Activated effector memory CD4-positive, alpha-beta T cell treated with anti-CD3 and anti-CD28 coated beads, Interleukin-2, amount 50 U/mL, for 16 hours (primary cell): ENCODE data around the gene C19orf85.

ENCODE experiments used
- DNase-seq: peaks from one replicate; pipeline ENCODE4 v3.0.0-alpha.2; 2020

C19orf85 gene

DNA sequence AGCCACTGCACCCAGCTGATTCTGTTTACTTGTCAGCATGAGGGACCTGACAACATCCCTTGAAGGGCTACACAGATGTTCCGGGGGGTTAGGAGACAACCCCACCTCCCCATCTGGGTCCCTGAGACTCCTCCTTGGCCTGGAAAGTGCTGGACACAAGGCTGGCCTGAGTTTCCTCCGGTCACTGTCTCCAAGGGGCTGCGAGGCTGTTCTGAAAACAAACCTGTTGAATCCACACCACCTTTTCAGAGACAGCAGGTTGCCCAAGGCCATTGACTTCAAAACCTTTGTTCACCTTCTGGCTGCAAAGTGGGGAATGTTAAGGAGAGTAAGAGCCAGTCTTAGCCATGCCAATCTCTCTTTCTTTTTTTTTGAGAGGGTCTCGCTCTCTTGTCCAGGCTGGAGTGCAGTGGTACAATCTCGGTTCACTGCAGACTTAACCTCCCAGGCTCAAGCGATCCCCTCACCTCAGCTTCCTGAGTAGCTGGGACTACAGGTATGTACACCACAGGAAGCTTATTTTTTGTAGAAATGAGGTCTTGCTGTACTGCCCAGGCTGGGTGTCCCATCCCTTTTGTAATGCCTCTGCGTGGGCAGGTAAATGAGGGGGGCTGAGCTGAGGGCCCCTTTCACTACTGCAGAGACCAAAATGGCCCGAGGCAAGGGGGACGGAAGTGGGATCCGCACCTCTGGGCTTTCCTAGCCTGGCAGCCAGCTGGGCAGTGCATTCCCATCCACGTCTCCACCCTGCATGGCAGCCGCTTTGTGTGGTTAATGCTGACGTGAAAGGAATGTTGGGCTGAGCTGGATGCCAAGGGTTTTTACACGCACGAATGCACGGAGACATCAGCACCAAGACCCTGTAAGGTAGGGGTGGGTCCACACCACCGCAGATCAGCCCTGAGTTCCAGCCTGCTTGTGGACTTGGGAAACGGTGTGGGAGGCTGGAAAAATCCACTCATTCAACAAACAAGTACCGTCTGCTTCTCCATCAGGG is 10.0 kb upstream of the C19orf85 start:
- no peak for DNase-seq

DNA sequence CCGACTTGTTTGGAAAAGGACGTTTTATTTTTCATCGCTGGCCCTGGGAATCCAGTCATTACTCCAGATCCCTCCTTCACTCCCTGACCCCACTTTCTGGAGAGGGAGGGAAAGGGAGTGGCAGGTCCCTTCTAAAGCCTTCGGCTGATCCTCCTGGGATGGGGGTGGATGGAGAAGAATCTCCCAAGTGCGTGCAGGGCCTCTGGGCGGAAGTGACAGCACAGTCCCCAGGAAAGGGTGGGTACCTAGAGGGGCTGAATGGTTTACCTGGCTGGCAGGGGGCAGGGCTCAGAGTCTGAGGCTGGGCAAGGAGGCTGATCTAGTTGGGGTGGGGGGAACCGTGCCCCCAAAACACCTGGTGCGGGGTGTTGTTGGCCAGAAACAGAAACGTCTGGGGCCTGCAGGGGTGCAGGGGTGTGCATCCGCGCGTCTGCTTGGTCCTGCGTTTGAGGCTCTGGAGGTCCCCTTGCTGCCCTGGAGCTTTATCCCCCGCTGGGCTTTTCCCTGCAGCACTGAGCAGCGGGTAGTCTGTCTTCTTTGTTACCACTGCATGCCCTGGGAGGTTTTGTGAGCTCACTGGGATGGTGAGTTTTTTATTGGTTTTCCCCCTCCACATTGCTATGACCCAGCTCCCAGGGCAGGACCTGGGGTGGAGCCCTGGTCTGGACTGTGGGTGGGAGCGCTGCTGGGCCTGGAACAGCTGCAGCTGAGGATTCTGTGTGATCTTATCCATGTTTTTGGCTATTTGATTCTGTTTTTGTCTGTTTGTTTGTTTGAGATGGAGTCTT is 8.9 kb upstream of the C19orf85 start:
- no peak for DNase-seq

DNA sequence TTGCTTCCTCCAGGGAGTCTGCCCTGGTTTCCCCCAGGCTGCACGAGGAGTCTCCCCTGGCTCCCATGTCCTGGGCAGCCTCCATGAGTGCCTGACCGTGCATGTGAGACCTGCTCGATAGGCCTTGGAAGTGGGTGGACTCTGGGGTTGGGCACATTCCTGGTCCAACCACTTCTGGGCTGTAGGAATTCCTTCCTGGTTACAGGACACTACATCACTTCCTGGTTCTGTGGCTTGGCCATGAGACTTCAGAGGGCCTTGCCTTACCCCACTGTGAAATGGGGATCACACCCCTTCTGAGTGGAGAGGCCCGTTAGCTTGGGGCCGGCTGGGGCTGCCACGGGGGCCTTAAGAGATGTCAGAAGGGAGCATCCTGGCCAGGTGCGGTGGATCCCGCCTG is 7.9 kb upstream of the C19orf85 start:
- no peak for DNase-seq

DNA sequence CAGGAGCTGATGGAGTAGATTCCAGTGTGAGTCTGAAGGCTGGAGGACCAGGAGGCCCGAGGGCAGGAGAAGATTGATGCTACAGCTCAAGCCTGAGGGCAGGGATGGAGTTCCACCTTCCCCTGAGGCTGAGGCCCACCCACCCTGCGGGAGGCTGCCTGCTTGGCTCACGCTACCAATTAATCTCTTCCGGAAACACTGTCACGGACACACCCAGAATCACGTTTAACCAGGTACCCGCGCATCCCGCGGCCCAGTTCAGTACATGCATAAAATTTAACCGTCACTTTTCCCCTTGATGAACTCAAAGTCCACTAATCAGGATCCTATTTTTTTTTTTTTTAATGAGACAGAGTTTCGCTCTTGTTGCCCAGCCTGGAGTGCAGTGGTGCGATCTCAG is 6.7 kb upstream of the C19orf85 start:
- DNase-seq: no peak

DNA sequence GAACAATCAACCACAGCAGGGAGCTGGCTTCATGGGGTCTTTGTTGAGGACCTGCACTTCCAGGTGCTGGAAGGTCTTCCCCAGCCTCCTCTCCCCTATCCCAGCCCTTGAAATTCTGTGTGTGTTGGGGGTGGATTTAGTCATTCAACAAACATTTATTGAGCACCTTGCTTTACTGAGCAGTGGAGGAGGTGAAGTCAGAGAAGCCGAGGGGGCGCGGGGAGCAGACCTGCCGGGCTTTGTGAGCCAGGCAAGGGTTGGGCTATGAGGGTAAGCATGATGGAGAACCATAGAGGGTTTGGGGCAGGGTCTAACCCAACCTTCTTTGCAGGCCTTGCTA is 3.5 kb upstream of the C19orf85 start:
- DNase-seq: no peak

DNA sequence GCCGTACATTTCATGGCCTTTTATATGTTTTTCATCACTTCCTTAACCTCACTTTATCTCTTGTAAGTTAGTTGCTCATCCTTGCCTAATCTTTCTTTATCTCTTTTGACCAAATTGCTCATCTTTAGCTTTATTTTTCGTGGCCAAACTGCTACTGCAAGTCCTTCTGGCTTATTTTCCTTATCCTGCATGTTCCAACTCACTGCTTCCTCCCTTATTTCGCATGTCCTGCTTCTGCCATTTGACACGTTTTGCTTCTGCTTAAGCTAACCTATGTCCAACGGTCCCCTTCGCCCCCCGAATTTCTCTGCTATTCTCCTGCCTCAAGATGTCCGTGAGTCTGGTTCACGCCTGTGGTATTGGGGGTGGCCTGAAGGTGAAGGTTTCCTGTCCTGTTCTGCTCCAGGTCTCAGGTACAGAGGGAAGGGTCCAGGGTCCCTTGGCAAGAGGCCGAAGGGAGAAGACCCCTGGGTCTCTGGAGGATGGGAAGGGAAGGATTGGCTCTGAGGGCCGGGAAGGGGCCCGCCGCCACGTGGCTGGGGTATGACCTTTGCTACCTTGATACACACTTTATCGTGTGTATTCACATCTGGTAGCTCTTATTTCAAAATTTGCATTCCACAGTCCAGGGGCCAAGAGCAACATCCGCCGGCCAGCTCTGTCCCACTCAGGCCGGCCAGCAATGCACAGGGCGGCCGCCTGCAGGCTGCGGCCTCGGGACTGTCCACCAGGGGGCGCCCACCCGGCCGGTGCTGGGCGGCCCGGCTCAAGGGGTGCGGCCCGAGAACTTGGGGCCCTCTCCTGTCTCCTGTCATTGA is 2.9 kb upstream of the C19orf85 start:
- DNase-seq: peak; percentile 92

DNA sequence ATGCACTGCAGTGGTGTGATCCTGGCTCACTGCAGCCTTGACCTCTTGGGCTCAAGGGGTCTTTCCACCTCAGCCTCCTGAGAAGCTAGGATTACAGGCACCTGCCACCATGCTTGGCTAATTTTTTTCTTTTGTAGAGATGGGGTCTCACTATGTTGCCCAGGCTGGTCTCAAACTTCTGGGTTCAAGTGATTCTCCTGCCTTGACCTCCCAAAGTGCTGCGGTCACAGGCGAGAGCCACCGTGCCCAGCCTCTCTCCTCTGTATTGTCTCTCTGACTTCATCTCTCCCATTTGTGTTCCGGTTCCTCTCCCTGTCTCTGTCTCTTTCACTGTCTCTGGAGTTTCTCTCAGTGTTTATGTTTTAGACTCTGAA is 1.7 kb upstream of the C19orf85 start:
- no peak for DNase-seq

DNA sequence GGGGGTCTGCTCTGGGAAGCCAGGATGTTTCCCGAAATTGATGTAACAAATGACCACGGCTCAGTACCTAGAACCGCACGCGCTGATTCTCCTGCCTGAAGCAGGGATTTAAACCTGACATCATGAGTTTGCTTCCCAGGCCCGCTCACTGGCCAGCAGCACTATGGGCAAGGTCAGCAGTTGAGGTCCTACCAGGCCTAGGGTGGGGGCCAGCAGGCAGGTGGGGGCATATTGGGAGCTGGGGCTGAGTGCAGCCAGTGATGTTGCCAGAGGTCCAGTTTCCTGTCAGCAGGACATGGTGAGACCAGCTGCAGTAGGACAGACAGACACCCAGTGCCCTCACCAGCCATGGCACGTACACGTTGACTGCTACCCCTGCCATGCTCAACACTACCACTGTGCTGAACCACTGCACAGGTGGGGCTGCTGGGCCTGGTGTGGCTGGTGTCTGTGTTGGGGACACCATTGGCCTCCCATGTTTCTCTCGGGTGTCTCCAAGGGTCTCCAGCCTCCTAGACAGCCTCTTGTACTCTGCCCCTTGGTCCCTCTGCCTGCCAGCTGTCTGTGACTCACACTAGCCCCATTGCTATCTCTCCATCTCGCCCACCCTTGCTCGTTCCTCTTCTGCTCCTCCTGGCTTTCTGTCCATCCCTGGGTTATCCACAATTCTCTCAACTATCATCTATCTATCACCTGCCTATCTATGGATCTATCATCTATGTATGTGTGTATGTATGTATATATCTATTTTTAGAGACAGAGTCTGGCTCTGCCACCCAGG is 1.1 kb upstream of the C19orf85 start:
- no peak for DNase-seq

DNA sequence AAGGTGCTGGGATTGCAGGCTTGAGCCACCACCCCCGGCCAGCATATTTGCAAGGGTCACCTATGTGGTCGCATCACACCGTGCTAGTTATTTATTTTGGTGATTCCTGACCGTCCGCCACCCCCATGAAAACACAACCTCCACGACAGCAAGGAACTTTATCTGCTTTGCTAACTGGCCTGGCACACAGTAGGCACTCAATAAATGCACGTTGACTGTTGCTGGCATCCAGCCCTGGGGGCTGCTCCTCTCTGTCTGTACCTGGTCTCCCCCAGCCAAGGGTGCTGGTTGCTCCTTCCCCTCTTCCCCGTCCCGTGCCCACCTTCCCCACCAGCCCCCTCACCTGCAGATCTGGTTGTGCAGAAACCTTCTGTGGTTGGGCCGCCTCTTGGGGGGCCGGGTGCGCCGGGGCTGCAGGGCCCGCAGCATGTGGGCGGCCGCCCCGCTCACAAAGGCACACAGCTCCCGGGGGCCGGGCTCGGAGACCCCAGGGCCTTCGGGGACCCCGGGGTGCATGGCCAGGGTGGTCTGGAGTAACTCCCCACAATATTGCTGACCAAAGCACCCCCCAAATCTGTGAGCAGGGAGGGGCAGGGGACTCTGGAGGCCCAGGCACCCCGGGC is 401 bp downstream of the C19orf85 start:
- no peak for DNase-seq

DNA sequence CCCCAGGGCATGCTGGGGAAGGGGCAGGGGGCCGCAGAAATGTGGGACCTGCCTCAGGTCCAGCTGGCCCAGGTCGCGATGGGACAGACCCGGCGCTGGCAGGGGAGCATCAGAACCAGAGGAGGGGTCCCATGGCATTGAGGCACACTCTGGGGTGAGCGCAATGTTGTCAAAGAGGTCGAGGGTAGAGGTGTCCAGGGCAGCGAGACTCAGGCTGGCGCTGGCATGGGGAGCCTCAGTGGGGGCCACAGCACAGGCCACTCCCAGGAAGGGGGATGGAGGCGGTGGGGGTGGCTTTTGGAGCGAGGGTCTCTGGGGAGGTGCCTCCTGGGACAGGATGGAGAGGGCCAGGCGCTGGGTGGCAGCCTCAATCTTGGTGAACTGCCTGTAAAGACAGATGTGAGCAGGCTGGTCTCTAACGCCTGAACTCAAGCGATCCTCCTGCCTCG is 944 bp downstream of the C19orf85 start:
- no peak for DNase-seq

DNA sequence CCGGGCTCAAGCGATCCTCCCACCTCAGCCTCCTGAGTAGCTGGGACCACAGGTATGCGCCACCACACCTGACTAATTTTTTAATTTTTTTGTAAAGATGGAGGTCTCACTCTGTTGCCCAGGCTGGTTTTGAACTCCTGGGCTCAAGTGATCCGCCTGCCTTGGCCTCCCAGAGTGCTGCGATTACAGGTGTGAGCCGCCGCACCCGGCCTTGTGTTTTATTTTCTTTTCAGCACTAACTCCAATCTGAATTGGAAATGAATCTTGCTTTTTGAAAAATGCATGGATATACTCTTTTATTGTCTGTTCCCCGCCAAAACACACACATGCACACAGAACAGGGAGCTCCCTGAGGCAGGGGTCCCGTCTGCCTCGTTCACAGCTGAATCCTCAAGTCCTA is 1.8 kb downstream of the C19orf85 start:
- no peak for DNase-seq

DNA sequence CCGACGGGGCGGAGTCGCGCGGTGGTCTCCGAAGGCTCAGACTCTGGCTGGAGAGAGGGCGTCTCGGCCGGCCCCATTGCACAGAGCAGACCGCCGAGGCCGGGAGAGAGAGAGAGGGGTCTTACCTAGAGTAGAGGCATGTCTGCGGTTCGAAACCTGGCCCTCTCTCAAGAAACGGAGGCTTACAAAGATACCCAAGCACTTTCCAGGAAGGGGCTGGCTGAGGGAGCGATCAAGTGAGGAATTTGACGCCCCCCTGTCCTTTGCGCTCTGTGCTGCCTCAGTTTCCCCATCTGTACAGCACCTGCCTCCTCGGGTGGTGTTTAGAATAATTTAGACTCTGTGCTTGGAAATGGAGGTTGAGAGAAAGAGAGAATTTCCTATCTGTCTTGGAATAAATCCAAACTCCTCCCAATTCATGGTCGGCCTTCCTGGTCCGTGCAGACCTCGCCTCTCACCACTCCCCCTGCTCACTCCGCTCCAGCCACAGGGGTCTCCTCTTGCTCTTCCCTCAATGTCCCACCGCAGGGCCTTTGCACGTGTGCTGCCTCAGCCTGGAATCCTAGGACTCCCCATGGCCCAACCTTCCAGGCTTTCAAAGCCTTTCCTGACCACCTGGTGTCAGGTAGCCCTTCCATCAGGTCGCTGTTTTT is 2.5 kb downstream of the C19orf85 start:
- no peak for DNase-seq

DNA sequence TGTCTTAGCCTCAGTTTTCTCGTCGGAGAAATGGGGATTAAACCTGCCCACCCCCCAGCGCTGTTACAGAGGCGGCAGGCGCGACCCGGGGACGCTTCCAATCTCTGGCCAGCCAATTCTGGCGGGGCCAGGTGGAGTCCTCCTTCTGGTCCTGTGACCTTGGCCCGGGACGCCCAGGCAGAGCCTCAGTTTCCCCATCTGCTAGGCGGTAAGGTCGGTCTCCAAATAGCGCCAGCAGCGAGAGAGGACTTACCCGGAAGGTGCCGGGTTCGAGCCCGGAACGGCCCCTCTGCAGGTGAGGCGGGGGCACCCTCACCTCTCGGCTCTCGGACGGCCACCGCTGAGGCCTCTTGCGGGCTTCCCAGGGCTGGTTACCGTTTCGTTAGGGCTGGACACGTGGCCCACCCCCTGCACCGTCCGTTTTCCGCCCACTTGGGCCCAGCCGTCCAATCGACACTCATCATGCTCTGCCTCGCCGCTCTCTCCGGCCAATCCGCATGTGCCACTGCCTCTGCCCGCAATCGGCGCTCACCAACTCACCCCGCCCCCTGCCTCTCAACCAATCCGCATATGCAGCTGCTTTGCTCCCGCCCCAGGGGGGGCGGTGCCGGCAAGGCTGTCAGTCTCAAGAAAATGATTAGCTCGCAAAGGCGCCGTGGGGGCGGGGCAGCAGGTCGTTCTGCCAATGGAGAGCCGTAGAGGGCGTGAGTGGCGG is 3.1 kb downstream of the C19orf85 start, which contains the start of gene ISOC2:
Gene ISOC2 (minus strand): TSS at position 384 of the 715 bp plus-strand sequence. CDS start 5,156 bp downstream, outside the sequence.
- DNase-seq: peak; percentile 100

DNA sequence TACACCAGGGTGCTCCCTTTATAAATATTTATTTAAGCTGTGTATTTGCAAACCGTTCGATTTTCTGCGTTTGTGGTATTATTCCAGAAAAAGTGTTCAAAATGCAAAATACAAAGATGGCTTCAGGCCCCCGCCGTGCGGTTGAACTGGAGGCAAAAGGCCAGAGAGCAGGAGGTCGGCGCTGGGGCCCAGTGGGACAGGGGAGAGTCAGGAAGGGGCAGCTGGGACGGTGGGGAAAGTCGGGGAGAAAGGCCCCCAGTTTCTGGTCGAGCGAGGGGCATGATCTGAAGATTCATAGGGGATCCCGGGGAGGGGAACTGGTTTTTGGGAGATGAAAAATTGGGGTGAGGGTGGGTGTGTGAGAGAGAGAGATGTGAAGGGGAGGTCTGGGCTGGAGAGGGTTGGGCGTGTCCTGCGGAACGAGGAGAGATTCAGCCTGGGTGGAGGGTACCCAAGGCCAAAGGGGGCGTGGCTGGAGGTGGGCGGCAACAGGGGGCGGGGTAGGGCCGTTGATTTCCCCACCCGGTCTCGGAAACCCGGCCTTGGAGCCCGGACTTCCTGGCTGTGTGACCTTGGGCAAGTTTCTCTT is 3.8 kb downstream of the C19orf85 start:
- peak; percentile 72 for DNase-seq

DNA sequence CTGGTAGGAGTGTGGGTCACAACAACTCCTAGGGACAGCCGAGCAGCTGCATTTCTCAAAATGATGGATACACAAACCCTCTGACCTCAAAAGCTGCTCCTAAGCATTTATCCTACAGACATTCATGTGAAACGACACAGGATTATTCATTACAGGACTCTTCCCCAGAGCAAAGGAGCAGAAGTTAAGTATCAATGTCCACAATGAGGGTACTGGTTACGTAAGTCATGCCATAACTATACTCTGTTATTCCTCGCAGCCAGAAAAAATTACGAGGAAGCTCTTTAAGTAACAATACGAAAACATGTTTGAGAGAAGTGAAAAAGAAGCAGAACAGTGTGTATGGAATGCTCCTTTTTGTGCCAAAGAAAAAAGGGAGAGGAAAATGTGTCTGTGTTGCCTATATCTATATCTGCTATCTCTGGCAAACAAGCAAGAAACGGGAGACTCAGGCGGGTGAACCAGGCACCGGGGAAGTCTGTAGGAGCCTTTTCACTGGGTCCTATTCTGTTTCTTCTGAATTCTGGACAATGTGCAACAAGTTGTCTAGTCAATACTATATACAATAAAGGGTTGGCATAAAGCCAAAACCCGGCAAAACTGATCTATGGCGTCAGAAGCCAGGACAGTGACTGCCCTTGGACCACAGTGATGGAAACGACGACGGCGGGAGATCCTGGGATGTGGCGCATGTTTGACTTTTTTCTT is 4.4 kb downstream of the C19orf85 start:
- DNase-seq: no peak

DNA sequence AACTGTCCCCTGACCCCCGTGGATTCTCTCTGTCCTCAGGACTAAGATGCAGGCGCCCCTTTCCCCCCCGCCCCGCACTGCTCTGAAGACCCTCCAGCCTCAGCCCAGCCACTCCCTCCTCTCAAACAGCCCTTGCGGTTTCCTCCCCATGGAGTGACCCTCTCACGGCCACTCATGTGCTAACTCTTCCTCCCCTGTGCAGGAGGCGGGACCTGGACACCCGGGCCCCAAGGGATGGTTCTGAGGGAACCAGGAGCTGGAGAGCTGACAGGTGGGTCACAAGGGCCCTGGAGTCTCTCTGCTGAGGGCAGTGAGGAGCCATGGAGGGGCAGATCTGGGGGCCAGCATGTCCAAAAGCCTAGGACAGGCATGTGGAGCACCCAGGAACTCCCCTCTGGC is 5.0 kb downstream of the C19orf85 start:
- no peak for DNase-seq

DNA sequence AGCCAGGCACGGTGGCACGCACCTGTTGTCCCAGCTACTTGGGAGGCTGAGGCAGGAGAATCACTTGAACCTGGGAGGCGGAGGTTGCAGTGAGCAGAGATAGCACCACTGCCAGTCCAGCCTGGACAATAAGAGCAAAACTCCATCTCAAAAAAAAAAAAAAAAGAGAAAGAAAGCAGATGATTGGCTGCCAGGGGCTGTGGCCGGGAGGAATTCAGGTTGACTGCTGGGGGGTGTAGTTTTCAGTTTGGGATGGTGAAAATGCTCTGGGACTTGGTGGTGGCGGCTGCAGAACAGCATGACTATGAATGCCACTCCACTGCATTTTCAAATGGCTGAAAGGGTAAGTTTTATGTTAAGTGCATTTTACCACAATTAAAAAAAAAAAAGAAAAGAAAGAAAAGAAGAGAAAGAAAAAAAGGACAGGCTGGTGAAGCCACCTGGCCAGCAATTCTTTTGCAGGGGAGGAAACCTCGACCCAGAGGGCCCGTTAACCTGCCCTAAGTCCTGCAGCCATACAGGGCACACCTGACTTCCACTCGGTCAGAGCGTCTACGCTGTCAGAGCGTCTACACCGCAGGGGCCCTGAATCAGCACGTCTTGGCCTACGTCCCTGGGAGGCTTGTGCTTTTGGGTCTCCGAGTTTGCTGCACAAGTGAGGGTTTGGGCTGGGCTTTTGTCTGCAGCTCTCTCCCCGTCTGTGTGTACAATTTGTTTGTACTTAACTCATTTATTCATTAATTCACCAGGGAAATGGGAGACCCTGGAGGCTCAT is 6.7 kb downstream of the C19orf85 start:
- no peak for DNase-seq

DNA sequence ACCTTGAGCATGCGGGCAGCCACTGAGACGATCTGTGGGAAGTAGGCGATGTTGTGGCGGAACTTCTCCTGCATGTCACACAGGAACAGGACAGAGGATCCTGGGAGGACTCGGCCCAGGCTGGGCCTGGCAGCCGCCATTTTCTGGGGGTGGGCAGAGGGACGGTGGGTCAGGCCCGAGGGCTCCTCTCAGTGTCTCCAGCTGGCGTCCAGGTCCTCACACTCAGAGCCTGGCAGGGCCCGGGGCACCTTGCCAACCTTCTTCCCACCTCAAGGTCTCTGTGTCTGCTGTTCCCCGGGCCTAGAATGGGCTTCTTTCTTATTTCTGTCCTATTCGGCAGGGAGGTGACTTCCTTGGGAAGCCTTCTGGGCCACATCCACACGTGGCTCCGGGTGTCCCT is 8.2 kb downstream of the C19orf85 start:
- DNase-seq: no peak
